AG08396 (cell line): ENCODE measurements around the gene PGRMC2.
"Not testable (repeated sequence)": the region's sequence is repeated elsewhere in the genome, so short reads cannot be mapped to it uniquely, and the experiment has no call there.

ENCODE experiments used
- DNase-seq: peaks from one replicate; pipeline ENCODE4 v3.0.0; 2012; ENCODE audit warnings: low spot score, mixed read lengths

Gene PGRMC2

DNA sequence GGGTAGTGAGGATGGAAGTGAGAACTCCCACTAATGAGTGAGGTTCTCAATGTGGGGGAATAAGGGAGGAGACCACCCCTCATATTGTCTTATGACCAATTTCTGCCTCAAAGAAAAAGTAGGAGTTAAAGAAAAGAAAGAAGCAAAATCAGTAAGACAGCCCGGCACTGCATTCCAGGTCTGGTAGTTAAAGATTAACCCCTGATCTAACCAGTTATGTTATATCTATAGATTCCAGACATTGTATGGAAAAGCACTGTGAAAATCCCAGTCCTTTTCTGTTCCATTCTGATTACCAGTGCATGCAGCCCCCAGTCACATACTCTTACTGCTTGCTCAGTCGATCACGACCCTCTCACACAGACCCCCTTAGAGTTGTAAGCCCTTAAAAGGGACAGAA lies 20.4 kb downstream of the PGRMC2 start:
- not testable (repeated sequence) for DNase-seq

DNA sequence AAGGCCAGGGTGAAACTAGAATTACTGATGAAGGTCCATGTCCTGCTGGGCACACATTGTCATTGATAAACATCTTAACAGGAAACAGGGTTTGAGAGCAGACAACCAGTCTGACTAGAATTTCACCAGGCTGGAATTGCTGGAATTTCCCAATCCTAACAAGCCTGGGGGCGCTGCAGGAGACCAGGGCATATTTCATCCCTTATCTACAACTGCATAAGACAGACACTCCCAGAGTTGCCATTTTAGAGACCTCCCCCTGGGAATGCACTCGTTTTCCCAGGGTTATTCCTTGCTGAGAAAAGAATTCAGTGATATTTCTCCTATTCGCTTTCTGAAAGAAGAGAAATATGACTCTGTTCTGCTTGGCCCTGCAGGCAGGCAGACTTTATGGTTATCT lies 22.1 kb downstream of the PGRMC2 start:
- DNase-seq, result not testable (repeated sequence)

DNA sequence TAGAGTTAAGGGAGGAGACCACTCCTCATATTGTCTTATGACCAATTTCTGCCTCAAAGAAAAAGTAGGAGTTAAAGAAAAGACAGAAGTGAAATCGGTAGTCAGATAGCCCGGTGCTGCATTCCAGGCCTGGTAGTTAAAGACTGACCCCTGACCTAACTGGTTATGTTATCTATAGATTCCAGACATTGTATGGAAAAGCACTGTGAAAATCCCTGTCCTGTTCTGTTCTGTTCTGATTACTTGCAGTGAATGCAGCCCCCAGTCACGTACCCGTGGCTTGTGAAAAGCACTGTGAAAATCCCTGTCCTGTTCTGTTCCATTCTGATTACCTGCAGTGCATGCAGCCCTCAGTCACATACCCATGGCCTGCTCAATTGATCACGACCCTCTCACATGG lies 27.7 kb downstream of the PGRMC2 start:
- not testable (repeated sequence) for DNase-seq

GRCh38 chr4:128258166-128258565 lies 29.4 kb downstream of the PGRMC2 start:
- not testable (repeated sequence) for DNase-seq

GRCh38 chr4:128256539-128256938 lies 31.1 kb downstream of the PGRMC2 start:
- no peak for DNase-seq

- DNase-seq, result no peak
These were observed 31.7 kb downstream of the PGRMC2 start for GRCh38 chr4:128255906-128256305.

DNA sequence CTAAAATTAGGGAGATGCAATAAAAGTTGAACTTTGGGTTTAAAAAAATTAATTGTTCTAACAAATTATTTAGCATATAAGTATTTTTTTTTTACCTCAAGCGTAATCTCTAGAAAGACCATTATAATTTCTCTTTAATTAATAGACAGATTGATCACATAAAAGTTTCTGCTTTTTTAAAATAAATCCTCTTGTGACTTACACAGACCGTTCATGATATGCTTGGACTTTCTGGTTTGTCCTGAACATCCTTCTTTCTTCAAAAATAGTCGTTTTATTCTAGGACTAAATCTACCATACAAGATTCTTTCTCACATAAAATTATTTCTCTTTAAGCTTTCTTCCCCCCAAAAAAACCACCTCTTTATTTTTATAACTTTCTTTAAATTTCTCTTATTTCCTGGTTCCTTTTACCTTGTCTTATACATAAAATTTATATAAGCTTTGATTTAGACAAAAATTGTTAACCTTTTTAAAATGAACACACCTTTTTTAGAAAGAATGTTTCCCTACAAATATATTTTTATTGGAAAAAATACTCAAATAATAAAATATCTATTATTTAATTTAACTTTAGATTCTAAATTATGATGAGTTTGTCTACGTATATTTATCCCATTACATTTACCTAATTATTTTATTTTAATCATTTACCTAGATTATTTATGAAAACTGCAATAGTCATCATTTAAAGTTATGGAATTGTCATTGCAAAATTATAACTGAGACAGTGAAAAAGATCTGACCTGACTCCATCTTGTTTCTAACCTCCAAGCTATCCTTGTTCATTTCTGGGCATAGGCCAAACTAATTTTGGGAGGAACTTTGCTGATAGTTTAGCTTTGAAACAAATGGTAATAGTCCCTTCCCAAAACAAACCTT lies 37.6 kb downstream of the PGRMC2 start:
- DNase-seq, result no peak

GRCh38 chr4:128247906-128248305 lies 39.7 kb downstream of the PGRMC2 start:
- no peak for DNase-seq

GRCh38 chr4:128245391-128245790 lies 42.2 kb downstream of the PGRMC2 start:
- DNase-seq, result not testable (repeated sequence)

- DNase-seq, result no peak
These were observed 43.2 kb downstream of the PGRMC2 start for GRCh38 chr4:128244379-128244778.

DNA sequence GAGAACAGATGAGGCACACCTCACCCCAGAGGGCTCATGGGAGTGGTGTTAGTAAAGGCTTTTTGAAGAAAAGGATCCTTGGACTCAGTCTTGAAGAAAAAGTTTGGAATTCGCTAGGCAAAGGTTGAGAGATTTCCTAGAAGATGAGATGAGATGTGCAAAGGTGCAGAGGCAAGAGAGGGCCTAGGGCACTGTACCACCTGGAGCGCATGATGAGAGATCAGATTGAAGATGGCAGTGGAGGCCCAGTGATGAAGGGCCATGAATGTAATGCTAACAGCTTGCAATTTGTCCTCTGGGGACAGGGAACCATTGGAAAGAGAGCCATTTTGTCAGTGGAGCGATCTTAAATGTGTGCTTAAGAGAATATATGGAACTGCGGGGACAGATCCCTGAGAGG lies 45.0 kb downstream of the PGRMC2 start:
- DNase-seq, result no peak

GRCh38 chr4:128241981-128242380 lies 45.6 kb downstream of the PGRMC2 start:
- no peak for DNase-seq

- peak; percentile 68 for DNase-seq
These were observed 46.1 kb downstream of the PGRMC2 start for GRCh38 chr4:128241425-128241913.

DNA sequence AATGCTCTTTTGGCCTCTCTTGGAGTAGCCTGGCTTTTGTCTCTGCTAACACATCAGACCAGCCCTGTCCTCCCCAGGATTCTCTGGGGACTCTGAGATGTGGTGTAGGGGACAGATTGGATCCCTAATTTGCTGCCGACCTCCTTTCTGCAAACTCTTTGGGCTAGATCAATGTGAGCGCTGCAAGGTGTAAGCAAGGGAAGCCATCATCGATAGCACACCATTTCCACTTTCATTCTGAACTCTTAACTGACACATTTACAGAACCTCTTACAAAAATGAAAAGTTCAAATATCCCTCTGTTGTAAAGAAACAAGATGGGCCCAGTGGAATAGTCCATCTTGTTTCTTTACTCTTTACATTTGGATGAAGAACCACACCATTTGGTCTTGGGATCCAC lies 46.6 kb downstream of the PGRMC2 start:
- DNase-seq, result no peak

DNA sequence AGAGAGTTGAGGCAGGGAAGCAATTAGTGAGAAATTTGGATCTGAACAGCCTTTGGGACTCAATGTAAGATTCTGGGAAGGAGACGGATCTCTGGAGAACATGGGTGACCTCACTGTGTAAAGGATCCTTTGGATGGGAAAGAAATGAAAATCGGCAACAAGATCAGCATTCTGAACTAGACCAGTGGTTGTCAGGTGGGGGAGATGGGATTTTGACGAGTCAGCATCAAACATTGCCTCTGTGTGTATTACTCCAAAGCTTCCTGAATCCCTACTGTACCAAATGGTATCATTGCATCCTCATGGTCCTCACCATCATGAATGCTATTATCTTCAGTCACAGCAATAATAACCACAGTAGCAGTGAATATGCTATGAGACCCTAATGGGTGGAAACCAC lies 52.8 kb downstream of the PGRMC2 start:
- DNase-seq, result no peak

DNA sequence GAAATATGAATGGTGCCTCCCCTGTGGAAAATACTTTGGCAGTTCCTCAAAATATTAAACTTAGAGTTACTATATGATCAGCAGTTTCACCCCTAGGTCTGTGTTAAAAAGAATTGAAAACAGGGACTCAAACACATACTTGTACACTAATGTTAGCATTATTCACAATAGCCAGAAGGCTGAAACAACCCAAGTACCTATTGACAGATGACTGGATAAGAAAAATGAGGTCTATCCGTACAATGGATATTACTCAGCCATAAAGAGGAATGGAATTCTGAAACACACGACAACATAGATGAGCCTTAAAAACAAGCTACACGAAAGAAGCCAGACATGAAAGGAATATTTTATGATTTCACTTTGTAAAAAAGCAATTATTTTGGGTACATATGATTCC lies 54.9 kb downstream of the PGRMC2 start:
- DNase-seq, result no peak

GRCh38 chr4:128228845-128229795 lies 58.5 kb downstream of the PGRMC2 start:
- no peak for DNase-seq

DNA sequence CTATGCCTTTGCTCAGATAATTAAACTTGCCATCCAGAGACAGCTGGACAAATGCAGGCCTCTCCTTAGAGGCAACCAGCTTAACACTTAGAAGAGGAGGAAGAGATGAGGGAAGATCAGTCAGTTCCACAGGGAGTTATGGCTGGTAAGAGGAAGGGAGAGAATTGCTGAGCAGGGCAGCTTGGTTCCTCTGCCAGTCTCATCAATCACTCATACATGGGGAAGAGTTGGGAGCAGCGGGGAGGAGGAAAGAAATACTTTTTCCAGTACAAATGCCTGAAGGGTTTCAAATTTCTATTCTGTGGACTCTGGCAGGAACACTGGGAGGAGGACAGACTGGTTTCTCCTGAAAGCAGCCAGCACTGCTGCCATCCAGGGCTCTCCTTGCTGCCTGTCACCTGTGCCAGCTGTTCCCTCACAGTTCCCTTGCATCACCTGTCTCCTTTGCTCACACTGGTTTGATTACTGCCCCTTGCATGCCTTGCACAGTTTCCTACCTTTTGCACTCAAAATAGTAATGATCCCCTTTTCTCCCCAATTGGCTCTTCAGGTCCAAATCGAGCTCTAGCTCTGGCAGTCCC lies 59.5 kb downstream of the PGRMC2 start:
- no peak for DNase-seq

- peak; percentile 36 for DNase-seq
These were observed 62.5 kb downstream of the PGRMC2 start for GRCh38 chr4:128225148-128225547.

GRCh38 chr4:128221586-128221985 lies 66.0 kb downstream of the PGRMC2 start:
- DNase-seq, result no peak

DNA sequence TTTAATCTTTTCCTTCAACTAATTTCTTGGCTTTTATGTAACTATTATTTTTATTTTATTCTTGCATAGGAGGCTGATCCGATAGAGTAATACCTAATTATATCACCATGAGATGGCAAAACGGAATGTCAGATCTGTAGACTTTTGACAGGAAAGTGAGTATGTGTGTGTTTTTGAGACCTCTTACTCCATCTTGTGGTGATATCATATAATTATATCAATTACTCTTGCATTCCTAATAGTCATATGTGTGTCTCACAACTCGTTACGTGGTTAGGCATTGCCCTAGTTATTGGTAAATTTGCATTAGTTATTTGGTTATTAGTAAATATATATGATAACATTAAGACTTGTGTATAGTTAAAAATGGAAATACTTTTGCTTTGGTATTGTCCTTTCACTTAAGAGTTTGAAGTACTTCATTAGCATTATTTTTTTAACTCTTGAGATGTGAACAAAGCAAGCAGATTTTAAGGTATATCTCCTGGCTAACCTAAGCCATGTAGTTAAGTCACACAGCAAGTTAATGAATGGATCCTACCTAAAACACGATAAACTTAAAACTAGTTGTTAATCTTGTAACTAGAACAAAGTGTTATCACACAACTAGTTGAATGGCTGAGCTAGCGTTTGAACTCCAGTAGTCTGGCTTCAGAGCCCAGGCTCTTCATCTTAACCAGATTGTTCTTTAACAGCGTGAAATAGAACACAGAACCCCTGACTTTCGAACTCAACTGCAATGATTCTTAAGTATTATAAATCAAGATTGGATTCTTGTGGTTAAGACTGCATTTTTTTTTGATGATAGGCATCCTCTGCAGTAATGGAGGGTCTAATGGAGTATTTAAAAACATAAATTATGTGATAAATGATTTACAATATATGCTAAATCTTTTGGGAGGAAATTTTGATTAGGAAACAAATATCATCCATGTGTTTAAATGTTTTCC lies 67.1 kb downstream of the PGRMC2 start:
- peak; percentile 56 for DNase-seq
